H1 (cell line): ENCODE measurements around the gene C19orf47. TPM values are rescaled to one million over a fixed set of nuclear protein-coding genes. Genes with fewer than 3 reads are reported as not detected.

Source experiments
- BACH1 ChIP-seq: IDR thresholded peaks from 2 replicates; pipeline ENCODE4 v1.6.1; 2012; ENCODE audit warnings: low read length, improper control_type of control experiment
- KDM1A ChIP-seq: fragments of 200-600, 300-600 bp; sonication (generic); IDR thresholded peaks from 2 replicates; pipeline ENCODE4 v1.7.1; 2016; ENCODE audit warnings: mild to moderate bottlenecking, low read length, borderline replicate concordance
- PHF8 ChIP-seq: fragments of 200-600 bp; sonication (generic); conservative IDR thresholded peaks from 2 replicates; pipeline ENCODE4 v1.7.1; 2012; ENCODE audit warnings: low read depth, mild to moderate bottlenecking, inconsistent platforms, low read length, moderate library complexity
- polyA plus RNA-seq, 7 experiments: library from polyadenylated mRNA; depleted of rRNA in 3 of 7; stranded (reverse) in 5 of 7; unstranded in 2 of 7; fragments of >200 nt in 5 of 7; fragments of 200-250 nt in 2 of 7; gene quantifications; 1 replicate in 5 of 7; 2 replicates in 1 of 7; 4 replicates in 1 of 7; pipeline versions ENCODE4 v1.2.1 to v1.2.3, GENCODE V29; 2011 to 2013; ENCODE audit warnings: missing spikeins in 2 of 7, mixed read lengths in 2 of 7
- total RNA-seq: library from RNA; stranded (reverse); fragmentation: NEBNext Ultra II Directional; extraction: Animal tissue kit (Norgen Biotek cat#: 25700); gene quantifications from 2 replicates; pipeline ENCODE4 v1.2.1, GENCODE V29; 2021

C19orf47 gene
- total and polyA plus RNA-seq, 2 of the 8 experiments (the other 6 are each of a cell fraction or from before 2014, with no cell fraction given): 17.8 to 27.3 TPM

DNA sequence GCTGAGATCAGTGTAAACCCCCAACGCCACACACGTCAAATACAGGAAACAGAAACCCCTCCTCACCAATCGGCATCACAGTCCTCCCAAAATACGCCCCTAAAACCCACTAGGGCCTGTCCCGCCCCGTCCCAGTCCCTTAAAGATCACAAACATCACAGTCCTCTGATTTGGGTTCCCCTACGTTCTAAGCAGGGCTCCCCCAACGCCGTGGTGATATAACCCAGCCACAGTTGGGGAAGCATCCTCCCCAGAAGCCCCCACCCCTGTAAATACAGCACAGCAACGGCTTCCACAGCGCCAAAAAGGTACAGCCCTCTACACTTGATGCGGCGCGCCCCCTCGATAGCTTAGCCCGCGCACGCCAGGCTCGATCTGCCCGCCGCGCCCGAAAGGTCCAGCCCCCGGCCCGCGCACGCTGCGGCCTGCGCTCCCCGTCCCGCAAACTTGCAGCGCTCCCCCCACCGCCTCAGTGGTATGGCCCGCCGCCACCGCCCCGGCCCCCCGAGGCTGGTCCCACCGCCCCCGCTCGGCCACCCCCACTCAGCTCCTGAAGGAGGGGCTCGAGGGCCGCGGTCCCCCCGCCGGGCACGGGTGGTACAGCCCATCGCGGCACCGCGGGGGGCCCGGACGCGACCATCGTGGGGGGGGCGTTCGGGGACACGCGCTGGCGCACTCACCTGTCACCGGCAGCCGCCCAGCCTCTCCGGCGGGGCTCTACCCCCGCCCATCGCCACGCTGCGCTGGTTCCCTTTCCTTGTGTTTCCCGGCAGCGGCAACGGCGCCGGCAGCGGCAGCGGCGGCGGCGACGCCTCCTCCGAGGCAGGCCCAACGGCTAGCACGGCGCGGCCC lies 63.5 kb downstream of the C19orf47 start, which contains the start of gene AKT2 (continued):
- peak; percentile 69; the same call in 1 of the 2 replicates for TF ChIP-seq PHF8
- no peak for TF ChIP-seq BACH1
- no peak for TF ChIP-seq KDM1A
